ENCODE results near the gene ABCB9.
A peak's percentile ranks its signal among the peaks of the same experiment; 100 is the strongest.

The ABCB9 gene

GRCh38 chr12:122888232-122888752 lies 78.0 kb downstream of the ABCB9 start:
- peak overlapping the region; percentile 44 to 56 for H3K4me3 ChIP-seq (ENCODE audit: low read depth in 1 of 2, low read length in 2 of 2)
- H3K27ac ChIP-seq (ENCODE audit: low read depth, low read length): peak overlapping the region; percentile 82
- no peaks in the 10 kb centered on the region for H3K9me3 ChIP-seq (ENCODE audit: control insufficient read depth in 1 of 2, low read length in 2 of 2)
- H3K36me3 ChIP-seq (ENCODE audit: control insufficient read depth in 1 of 2, insufficient read depth in 2 of 2, low read length in 2 of 2): no peaks in the 10 kb centered on the region
- peaks cover 79 to 83% of the 10 kb centered on the region in 2 donors for H3K4me1 ChIP-seq (ENCODE audit: control insufficient read depth in 1 of 2, insufficient read depth in 2 of 2, low read length in 2 of 2)
- H3K27me3 ChIP-seq (ENCODE audit: control insufficient read depth in 1 of 2, insufficient read depth in 2 of 2, low read length in 2 of 2): no peaks in the 10 kb centered on the region
- peak overlapping the region; percentile 45 to 51 for H3K9ac ChIP-seq (ENCODE audit: low read depth in 1 of 2, low read length in 2 of 2)

GRCh38 chr12:122887819-122888212 lies 78.4 kb downstream of the ABCB9 start:
- Histone ChIP-seq H3K27me3 (ENCODE audit: control insufficient read depth in 1 of 2, insufficient read depth in 2 of 2, low read length in 2 of 2) (no peaks in the 10 kb centered on the region), H3K9me3 (ENCODE audit: control insufficient read depth in 1 of 2, low read length in 2 of 2) (no peaks in the 10 kb centered on the region), H3K36me3 (ENCODE audit: control insufficient read depth in 1 of 2, insufficient read depth in 2 of 2, low read length in 2 of 2) (no peaks in the 10 kb centered on the region), H3K9ac (ENCODE audit: low read depth in 1 of 2, low read length in 2 of 2) (peak overlapping the region; percentile 32 to 51), H3K4me1 (ENCODE audit: control insufficient read depth in 1 of 2, insufficient read depth in 2 of 2, low read length in 2 of 2) (peaks cover 77 to 83% of the 10 kb centered on the region in 2 donors), H3K27ac (ENCODE audit: low read depth, low read length) (peak overlapping the region; percentile 82), H3K4me3 (ENCODE audit: low read depth in 1 of 2, low read length in 2 of 2) (peak overlapping the region; percentile 44 to 56)

DNA sequence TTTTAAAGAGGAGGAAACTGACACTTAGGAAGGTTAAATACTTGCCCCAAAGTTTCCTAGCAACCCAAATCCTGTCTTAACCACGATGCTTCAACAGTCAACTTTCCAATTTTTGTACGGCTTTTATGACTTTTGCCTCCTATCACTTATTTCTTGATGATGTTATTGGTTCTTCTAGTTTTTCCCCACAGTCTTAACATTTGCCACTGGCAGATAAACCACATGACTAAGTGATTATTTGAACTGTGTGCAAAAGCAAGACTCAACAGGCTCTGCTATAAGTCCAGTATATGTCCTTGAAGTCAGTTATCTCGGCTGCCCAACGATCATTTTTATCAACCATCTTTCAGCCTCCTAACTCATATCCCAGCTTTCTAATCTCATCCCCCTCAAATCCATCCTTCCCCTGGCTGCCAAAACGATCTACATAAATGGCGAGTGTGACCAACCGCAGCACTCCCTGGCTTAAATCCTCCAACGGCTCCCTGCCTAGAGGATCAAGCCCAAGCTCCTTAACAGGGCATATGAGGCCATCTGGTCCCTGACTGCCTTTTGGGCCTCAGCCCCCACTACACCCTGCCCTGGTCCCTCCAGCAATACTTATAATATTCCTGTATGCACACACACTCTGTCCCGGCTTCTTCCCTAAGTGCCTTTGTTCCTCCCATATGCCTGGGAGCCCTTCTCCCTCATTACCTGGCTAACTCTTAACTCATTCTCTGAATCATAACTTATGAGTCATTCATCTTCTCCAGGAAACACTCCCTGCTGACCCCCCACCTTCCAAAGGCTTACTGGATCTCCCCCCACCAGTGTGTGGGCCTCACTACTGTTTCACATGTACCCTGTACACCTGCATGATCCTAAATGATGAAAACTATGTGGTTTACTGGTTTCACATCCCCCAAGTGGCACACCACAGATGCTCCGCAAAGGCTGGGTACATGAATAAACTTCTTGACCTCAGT lies 79.1 kb downstream of the ABCB9 start:
- Histone ChIP-seq H3K27me3 (ENCODE audit: control insufficient read depth in 1 of 2, insufficient read depth in 2 of 2, low read length in 2 of 2) (no peaks in the 10 kb centered on the region), H3K36me3 (ENCODE audit: control insufficient read depth in 1 of 2, insufficient read depth in 2 of 2, low read length in 2 of 2) (no peaks in the 10 kb centered on the region), H3K4me3 (ENCODE audit: low read depth in 1 of 2, low read length in 2 of 2) (peak overlapping the region; percentile 38 to 44), H3K4me1 (ENCODE audit: control insufficient read depth in 1 of 2, insufficient read depth in 2 of 2, low read length in 2 of 2) (peaks cover 76 to 82% of the 10 kb centered on the region in 2 donors), H3K9me3 (ENCODE audit: control insufficient read depth in 1 of 2, low read length in 2 of 2) (no peaks in the 10 kb centered on the region), H3K27ac (ENCODE audit: low read depth, low read length) (peak overlapping the region; percentile 82), H3K9ac (ENCODE audit: low read depth in 1 of 2, low read length in 2 of 2) (peak overlapping the region; percentile 32 to 51)

GRCh38 chr12:122886161-122886560 lies 80.1 kb downstream of the ABCB9 start:
- H3K4me1 ChIP-seq (ENCODE audit: control insufficient read depth in 1 of 2, insufficient read depth in 2 of 2, low read length in 2 of 2): peaks cover 72 to 78% of the 10 kb centered on the region in 2 donors
- no peaks in the 10 kb centered on the region for H3K27me3 ChIP-seq (ENCODE audit: control insufficient read depth in 1 of 2, insufficient read depth in 2 of 2, low read length in 2 of 2)
- H3K36me3 ChIP-seq (ENCODE audit: control insufficient read depth in 1 of 2, insufficient read depth in 2 of 2, low read length in 2 of 2): no peaks in the 10 kb centered on the region
- H3K9ac ChIP-seq (ENCODE audit: low read depth in 1 of 2, low read length in 2 of 2): no peak overlapping the region
- no peaks in the 10 kb centered on the region for H3K9me3 ChIP-seq (ENCODE audit: control insufficient read depth in 1 of 2, low read length in 2 of 2)
- H3K4me3 ChIP-seq (ENCODE audit: low read depth in 1 of 2, low read length in 2 of 2): no peak overlapping the region
- no peak overlapping the region for H3K27ac ChIP-seq (ENCODE audit: low read depth, low read length)

GRCh38 chr12:122884860-122885259 lies 81.4 kb downstream of the ABCB9 start:
- Histone ChIP-seq H3K4me1 (ENCODE audit: control insufficient read depth in 1 of 2, insufficient read depth in 2 of 2, low read length in 2 of 2) (peaks cover 71 to 76% of the 10 kb centered on the region in 2 donors), H3K9ac (ENCODE audit: low read depth in 1 of 2, low read length in 2 of 2) (no peak overlapping the region), H3K27ac (ENCODE audit: low read depth, low read length) (no peak overlapping the region), H3K9me3 (ENCODE audit: control insufficient read depth in 1 of 2, low read length in 2 of 2) (no peaks in the 10 kb centered on the region), H3K4me3 (ENCODE audit: low read depth in 1 of 2, low read length in 2 of 2) (no peak overlapping the region), H3K36me3 (ENCODE audit: control insufficient read depth in 1 of 2, insufficient read depth in 2 of 2, low read length in 2 of 2) (peaks cover 0 to 3% of the 10 kb centered on the region in 2 donors), H3K27me3 (ENCODE audit: control insufficient read depth in 1 of 2, insufficient read depth in 2 of 2, low read length in 2 of 2) (no peaks in the 10 kb centered on the region)

- no peaks in the 10 kb centered on the region for H3K27me3 ChIP-seq (ENCODE audit: control insufficient read depth in 1 of 2, insufficient read depth in 2 of 2, low read length in 2 of 2)
- peaks cover 0 to 7% of the 10 kb centered on the region in 2 donors for H3K36me3 ChIP-seq (ENCODE audit: control insufficient read depth in 1 of 2, insufficient read depth in 2 of 2, low read length in 2 of 2)
- H3K9ac ChIP-seq (ENCODE audit: low read depth in 1 of 2, low read length in 2 of 2): no peak overlapping the region
- no peaks in the 10 kb centered on the region for H3K9me3 ChIP-seq (ENCODE audit: control insufficient read depth in 1 of 2, low read length in 2 of 2)
- H3K27ac ChIP-seq (ENCODE audit: low read depth, low read length): no peak overlapping the region
- peaks cover 69 to 72% of the 10 kb centered on the region in 2 donors for H3K4me1 ChIP-seq (ENCODE audit: control insufficient read depth in 1 of 2, insufficient read depth in 2 of 2, low read length in 2 of 2)
- H3K4me3 ChIP-seq (ENCODE audit: low read depth in 1 of 2, low read length in 2 of 2): no peak overlapping the region
These were observed 82.0 kb downstream of the ABCB9 start for GRCh38 chr12:122884091-122884826.

GRCh38 chr12:122882908-122883558 lies 83.2 kb downstream of the ABCB9 start:
- H3K36me3 ChIP-seq (ENCODE audit: control insufficient read depth in 1 of 2, insufficient read depth in 2 of 2, low read length in 2 of 2): peaks cover 0 to 13% of the 10 kb centered on the region in 2 donors
- no peak overlapping the region for H3K4me3 ChIP-seq (ENCODE audit: low read depth in 1 of 2, low read length in 2 of 2)
- no peak overlapping the region for H3K27ac ChIP-seq (ENCODE audit: low read depth, low read length)
- no peaks in the 10 kb centered on the region for H3K9me3 ChIP-seq (ENCODE audit: control insufficient read depth in 1 of 2, low read length in 2 of 2)
- no peaks in the 10 kb centered on the region for H3K27me3 ChIP-seq (ENCODE audit: control insufficient read depth in 1 of 2, insufficient read depth in 2 of 2, low read length in 2 of 2)
- no peak overlapping the region for H3K9ac ChIP-seq (ENCODE audit: low read depth in 1 of 2, low read length in 2 of 2)
- H3K4me1 ChIP-seq (ENCODE audit: control insufficient read depth in 1 of 2, insufficient read depth in 2 of 2, low read length in 2 of 2): peaks cover 59 to 62% of the 10 kb centered on the region in 2 donors

- H3K4me3 ChIP-seq (ENCODE audit: low read depth in 1 of 2, low read length in 2 of 2): no peak overlapping the region
- peaks cover 40% of the 10 kb centered on the region in 2 donors for H3K4me1 ChIP-seq (ENCODE audit: control insufficient read depth in 1 of 2, insufficient read depth in 2 of 2, low read length in 2 of 2)
- no peaks in the 10 kb centered on the region for H3K27me3 ChIP-seq (ENCODE audit: control insufficient read depth in 1 of 2, insufficient read depth in 2 of 2, low read length in 2 of 2)
- peaks cover 0 to 13% of the 10 kb centered on the region in 2 donors for H3K36me3 ChIP-seq (ENCODE audit: control insufficient read depth in 1 of 2, insufficient read depth in 2 of 2, low read length in 2 of 2)
- no peak overlapping the region for H3K9ac ChIP-seq (ENCODE audit: low read depth in 1 of 2, low read length in 2 of 2)
- H3K27ac ChIP-seq (ENCODE audit: low read depth, low read length): no peak overlapping the region
- no peaks in the 10 kb centered on the region for H3K9me3 ChIP-seq (ENCODE audit: control insufficient read depth in 1 of 2, low read length in 2 of 2)
These were observed 85.6 kb downstream of the ABCB9 start for GRCh38 chr12:122880668-122881067.

DNA sequence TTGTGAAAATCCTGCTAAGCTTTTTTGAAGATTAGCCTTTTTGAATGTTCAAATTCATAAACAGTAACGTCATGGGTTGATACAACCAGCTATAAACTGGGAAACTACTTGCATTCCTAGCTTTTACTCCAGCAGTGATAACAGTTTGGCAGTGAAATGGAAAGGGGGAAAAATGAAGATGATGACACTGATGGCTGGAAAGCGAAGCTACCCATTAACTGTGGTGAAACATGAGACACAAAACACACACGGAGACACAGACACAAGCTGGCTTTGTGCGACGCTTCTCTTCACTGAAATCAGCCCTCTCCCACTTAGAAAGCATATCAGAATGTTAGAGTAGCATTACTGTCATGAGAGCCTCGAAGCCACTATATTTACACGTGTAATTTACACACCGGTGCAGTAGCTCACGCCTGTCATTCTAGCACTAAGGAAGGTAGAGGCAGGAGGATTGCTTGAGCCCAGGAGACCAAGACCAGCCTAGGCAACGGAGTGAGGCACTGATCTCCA lies 86.1 kb downstream of the ABCB9 start:
- Histone ChIP-seq H3K4me1 (ENCODE audit: control insufficient read depth in 1 of 2, insufficient read depth in 2 of 2, low read length in 2 of 2) (peaks cover 39 to 40% of the 10 kb centered on the region in 2 donors), H3K9me3 (ENCODE audit: control insufficient read depth in 1 of 2, low read length in 2 of 2) (no peaks in the 10 kb centered on the region), H3K9ac (ENCODE audit: low read depth in 1 of 2, low read length in 2 of 2) (no peak overlapping the region), H3K27ac (ENCODE audit: low read depth, low read length) (no peak overlapping the region), H3K4me3 (ENCODE audit: low read depth in 1 of 2, low read length in 2 of 2) (no peak overlapping the region), H3K27me3 (ENCODE audit: control insufficient read depth in 1 of 2, insufficient read depth in 2 of 2, low read length in 2 of 2) (no peaks in the 10 kb centered on the region), H3K36me3 (ENCODE audit: control insufficient read depth in 1 of 2, insufficient read depth in 2 of 2, low read length in 2 of 2) (peaks cover 0 to 13% of the 10 kb centered on the region in 2 donors)

Measured in duodenal mucosa (tissue), 2 donors.